Osteocyte (in vitro differentiated cells): ENCODE data around the gene BTLA. TPM values are rescaled to one million over a fixed set of nuclear protein-coding genes. Genes with fewer than 3 reads are reported as not detected.

Source experiments
- DNase-seq: peaks from one replicate; pipeline ENCODE4 v3.0.0; 2021; ENCODE audit warnings: mixed read lengths; ENCODE audit not compliant: unreplicated experiment; ENCODE audit errors: extremely low spot score
- H3K27ac Mint-ChIP-seq: one replicate; pipeline ENCODE4 v1.8.0; 2021; ENCODE audit warnings: mild to moderate bottlenecking, mixed read lengths; ENCODE audit not compliant: unreplicated experiment
- H3K27me3 Mint-ChIP-seq: one replicate; pipeline ENCODE4 v1.8.0; 2021; ENCODE audit warnings: mixed read lengths; ENCODE audit not compliant: unreplicated experiment
- H3K36me3 Mint-ChIP-seq: one replicate; pipeline ENCODE4 v1.8.0; 2021; ENCODE audit warnings: mixed read lengths; ENCODE audit not compliant: unreplicated experiment
- H3K4me1 Mint-ChIP-seq: one replicate; pipeline ENCODE4 v1.8.0; 2021; ENCODE audit warnings: mixed read lengths; ENCODE audit not compliant: unreplicated experiment
- H3K4me3 Mint-ChIP-seq: one replicate; pipeline ENCODE4 v1.8.0; 2021; ENCODE audit warnings: mild to moderate bottlenecking, moderate library complexity, mixed read lengths; ENCODE audit not compliant: unreplicated experiment
- H3K9me3 Mint-ChIP-seq: one replicate; pipeline ENCODE4 v1.8.0; 2021; ENCODE audit warnings: mixed read lengths; ENCODE audit not compliant: unreplicated experiment
- total RNA-seq: library from RNA; stranded (reverse); gene quantifications from 2 replicates; pipeline ENCODE4 v1.2.1, GENCODE V29; 2021
- TF ChIP-seq, protein P1 (sequence below): fragments of 200-600 bp; sonication (generic); IDR thresholded peaks from 2 replicates; pipeline ENCODE4 v1.5.0; 2021; ENCODE audit warnings: antibody characterized with exemption, mild to moderate bottlenecking, moderate library complexity

Gene BTLA
- total RNA-seq, 1 donor from 2014 or later, result not detected

DNA sequence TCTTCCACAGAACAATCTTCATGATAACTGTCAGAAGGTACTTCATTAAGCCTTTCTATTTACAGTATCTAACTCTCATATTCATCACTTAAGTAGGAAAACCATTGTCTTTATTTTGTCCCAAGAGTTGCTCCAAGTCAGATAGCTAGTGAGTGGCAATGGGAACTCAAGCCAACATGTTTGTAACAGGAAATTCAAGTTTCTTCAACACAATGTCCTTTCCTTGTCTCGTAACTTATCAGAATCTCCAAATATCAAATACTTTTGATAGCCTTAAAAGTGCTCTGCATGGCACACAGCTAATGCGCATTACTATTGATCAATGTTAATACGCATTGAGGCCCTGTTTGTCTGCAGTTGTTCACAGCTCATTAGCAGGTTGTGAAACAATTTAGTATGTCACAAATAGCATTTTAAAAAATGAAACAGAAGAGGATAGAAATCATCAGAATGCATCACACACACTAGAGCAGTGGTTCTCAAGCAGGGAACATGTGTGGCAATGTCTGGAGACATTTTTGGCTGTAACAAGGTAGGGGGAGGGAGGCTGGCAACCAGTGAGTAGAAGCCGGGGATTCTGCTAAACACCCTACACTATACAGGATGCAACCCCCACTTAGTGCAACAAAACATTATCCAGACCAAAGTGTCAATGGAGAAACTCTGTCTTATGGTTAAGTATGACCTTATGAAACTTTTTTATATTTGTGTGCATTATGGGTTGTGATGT lies 27.5 kb downstream of the BTLA start:
- no peak overlapping the region for H3K27ac Mint-ChIP-seq
- TF ChIP-seq, protein P1, sequence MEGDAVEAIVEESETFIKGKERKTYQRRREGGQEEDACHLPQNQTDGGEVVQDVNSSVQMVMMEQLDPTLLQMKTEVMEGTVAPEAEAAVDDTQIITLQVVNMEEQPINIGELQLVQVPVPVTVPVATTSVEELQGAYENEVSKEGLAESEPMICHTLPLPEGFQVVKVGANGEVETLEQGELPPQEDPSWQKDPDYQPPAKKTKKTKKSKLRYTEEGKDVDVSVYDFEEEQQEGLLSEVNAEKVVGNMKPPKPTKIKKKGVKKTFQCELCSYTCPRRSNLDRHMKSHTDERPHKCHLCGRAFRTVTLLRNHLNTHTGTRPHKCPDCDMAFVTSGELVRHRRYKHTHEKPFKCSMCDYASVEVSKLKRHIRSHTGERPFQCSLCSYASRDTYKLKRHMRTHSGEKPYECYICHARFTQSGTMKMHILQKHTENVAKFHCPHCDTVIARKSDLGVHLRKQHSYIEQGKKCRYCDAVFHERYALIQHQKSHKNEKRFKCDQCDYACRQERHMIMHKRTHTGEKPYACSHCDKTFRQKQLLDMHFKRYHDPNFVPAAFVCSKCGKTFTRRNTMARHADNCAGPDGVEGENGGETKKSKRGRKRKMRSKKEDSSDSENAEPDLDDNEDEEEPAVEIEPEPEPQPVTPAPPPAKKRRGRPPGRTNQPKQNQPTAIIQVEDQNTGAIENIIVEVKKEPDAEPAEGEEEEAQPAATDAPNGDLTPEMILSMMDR, result no peak
- H3K9me3 Mint-ChIP-seq, result no peaks in the 10 kb centered on the region
- no peaks in the 10 kb centered on the region for H3K4me1 Mint-ChIP-seq
- no peak for DNase-seq
- H3K4me3 Mint-ChIP-seq, result no peak overlapping the region
- no peaks in the 10 kb centered on the region for H3K36me3 Mint-ChIP-seq
- H3K27me3 Mint-ChIP-seq, result peaks cover 34% of the 10 kb centered on the region

DNA sequence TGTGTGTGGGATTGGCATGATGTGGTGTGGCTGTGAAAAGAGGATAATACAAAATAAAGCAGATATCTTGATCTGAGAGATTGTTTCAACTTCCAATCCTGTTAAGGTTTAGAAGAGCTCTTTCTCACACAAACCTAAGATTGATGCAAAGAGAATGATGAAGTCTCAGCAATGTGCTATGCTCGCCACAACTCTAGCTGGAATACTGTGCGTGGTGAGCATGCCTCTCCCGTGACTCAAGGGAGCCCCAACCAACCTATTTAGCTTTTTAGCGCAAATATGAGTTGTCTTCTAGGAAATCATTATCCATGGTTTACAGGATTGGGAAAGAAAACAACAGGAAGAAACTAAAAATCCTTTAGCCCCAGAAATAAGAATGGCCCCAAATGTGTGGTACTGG lies 28.5 kb downstream of the BTLA start:
- TF ChIP-seq, protein P1, result no peak
- H3K4me1 Mint-ChIP-seq, result no peaks in the 10 kb centered on the region
- no peak overlapping the region for H3K27ac Mint-ChIP-seq
- no peaks in the 10 kb centered on the region for H3K36me3 Mint-ChIP-seq
- no peaks in the 10 kb centered on the region for H3K9me3 Mint-ChIP-seq
- no peak overlapping the region for H3K4me3 Mint-ChIP-seq
- H3K27me3 Mint-ChIP-seq, result peaks cover 41% of the 10 kb centered on the region
- no peak for DNase-seq

DNA sequence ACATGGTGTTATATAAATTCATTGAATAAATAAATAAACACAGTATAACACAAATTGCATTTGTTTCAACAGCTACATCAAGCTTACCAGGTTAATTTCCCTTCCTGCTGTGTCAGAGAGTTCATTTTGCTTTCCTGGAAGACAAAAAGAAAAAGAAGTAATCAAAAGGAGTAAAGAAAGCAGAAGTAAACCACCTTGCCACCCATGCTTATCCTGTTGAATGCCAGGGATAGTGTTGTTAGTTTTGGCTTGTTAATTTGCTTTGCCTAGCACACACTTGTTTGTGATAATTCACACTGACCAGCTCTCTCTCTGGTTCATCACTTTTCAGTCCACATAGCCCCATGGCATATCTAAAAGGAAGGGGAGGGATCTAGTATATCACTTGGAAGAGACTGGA lies 29.6 kb downstream of the BTLA start:
- Mint-ChIP-seq H3K4me1 (no peaks in the 10 kb centered on the region), H3K9me3 (no peaks in the 10 kb centered on the region), H3K27me3 (peaks cover 36% of the 10 kb centered on the region), H3K27ac (no peak overlapping the region), H3K4me3 (no peak overlapping the region), H3K36me3 (no peaks in the 10 kb centered on the region)
- DNase-seq, result no peak
- TF ChIP-seq, protein P1, result no peak

DNA sequence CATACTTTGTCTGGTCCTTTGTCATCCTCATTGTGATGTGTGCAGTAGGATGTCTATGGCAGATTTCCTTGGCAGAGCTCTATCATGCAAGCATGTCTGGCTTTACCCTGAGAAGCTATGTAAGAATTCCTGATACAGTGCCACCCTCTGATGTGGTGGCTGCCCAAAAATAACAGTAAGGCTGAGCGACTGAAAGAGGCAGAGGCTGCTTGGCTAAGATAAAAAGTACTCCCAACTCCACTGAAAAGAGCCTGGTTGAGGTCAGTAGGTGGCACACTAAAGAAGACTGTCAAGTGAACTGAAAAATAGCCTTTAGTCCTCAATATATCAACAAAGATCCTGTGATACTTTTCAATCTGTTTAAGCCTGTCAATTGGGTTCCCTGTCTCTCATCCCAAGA lies 31.7 kb downstream of the BTLA start:
- Mint-ChIP-seq H3K9me3 (no peaks in the 10 kb centered on the region), H3K4me1 (no peaks in the 10 kb centered on the region), H3K36me3 (no peaks in the 10 kb centered on the region), H3K27ac (no peak overlapping the region), H3K4me3 (no peak overlapping the region), H3K27me3 (peaks cover 34% of the 10 kb centered on the region)
- DNase-seq, result no peak
- TF ChIP-seq, protein P1, result no peak

DNA sequence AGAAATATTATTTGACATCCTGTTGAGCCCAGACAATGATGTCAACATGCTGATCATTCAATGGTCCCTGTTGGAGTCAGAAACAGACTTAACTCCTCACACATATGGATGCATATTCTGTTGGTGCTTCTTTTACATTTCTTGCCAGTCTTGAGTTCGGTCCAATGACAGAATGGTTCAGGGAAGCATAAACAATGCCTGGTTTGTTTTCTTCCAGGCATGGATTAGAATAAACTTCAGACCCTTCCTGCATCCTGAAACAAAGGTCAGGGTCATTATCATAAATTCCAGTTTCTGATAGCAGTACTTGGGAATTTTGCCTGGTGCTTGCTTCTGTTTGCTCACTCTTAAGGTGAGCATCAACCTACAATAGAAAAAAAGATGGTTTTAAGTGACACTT lies 33.3 kb downstream of the BTLA start:
- no peaks in the 10 kb centered on the region for H3K36me3 Mint-ChIP-seq
- no peaks in the 10 kb centered on the region for H3K4me1 Mint-ChIP-seq
- no peaks in the 10 kb centered on the region for H3K9me3 Mint-ChIP-seq
- H3K27ac Mint-ChIP-seq, result no peak overlapping the region
- peaks cover 25% of the 10 kb centered on the region for H3K27me3 Mint-ChIP-seq
- TF ChIP-seq, protein P1, result no peak
- H3K4me3 Mint-ChIP-seq, result no peak overlapping the region
- DNase-seq, result no peak
